GM23338 (cell line): Measurements from ENCODE around the gene HS6ST1. TPM values are rescaled to one million over a fixed set of nuclear protein-coding genes. Genes with fewer than 3 reads are reported as not detected.

Experiments
- ATAC-seq: fragments of 200-7000 bp; cut with Tn5 transposase; 3 replicates; pipeline ENCODE4 v1.9.1; 2020
- DNase-seq: peaks from one replicate; pipeline ENCODE4 v3.0.0-alpha.2; 2015; ENCODE audit warnings: low spot score
- H2AFZ ChIP-seq: fragments of 200-600 bp; sonication (generic); 2 replicates; pipeline ENCODE4 v1.8.0; 2016; ENCODE audit warnings: antibody characterized with exemption, mild to moderate bottlenecking, moderate library complexity
- H3F3A ChIP-seq: fragments of 200-600 bp; sonication (generic); replicated peaks from 2 replicates; pipeline ENCODE4 v1.8.0; 2017; ENCODE audit warnings: antibody characterized with exemption, mixed run types, low read depth
- H3K27ac ChIP-seq: fragments of 200-600 bp; sonication (generic); 2 replicates; pipeline ENCODE4 v1.6.1; 2016; ENCODE audit warnings: low read depth
- H3K27me3 ChIP-seq: fragments of 200-600 bp; sonication (generic); 2 replicates; pipeline ENCODE4 v1.8.0; 2016; ENCODE audit warnings: mild to moderate bottlenecking, mixed run types, moderate library complexity; ENCODE audit not compliant: insufficient read depth
- H3K36me3 ChIP-seq: fragments of 200-600 bp; sonication (generic); 2 replicates; pipeline ENCODE4 v1.8.0; 2016; ENCODE audit warnings: mild to moderate bottlenecking; ENCODE audit not compliant: insufficient read depth
- H3K4me1 ChIP-seq: fragments of 200-600 bp; sonication (generic); 2 replicates; pipeline ENCODE4 v1.8.0; 2016; ENCODE audit warnings: mild to moderate bottlenecking, moderate library complexity; ENCODE audit not compliant: insufficient read depth
- H3K4me2 ChIP-seq: fragments of 200-600 bp; sonication (generic); 2 replicates; pipeline ENCODE4 v1.7.1; 2017; ENCODE audit warnings: mixed run types
- H3K4me3 ChIP-seq: fragments of 200-600 bp; sonication (generic); 2 replicates; pipeline ENCODE4 v1.6.1; 2016; ENCODE audit warnings: mixed run types
- H3K79me2 ChIP-seq: fragments of 200-600 bp; sonication (generic); replicated peaks from 2 replicates; pipeline ENCODE4 v1.8.0; 2017; ENCODE audit warnings: mild to moderate bottlenecking; ENCODE audit not compliant: insufficient read depth
- H3K9me2 ChIP-seq: fragments of 200-600 bp; sonication (generic); 2 replicates; pipeline ENCODE4 v1.8.0; 2017; ENCODE audit not compliant: insufficient read depth
- H4K20me1 ChIP-seq: fragments of 200-600 bp; sonication (generic); replicated peaks from 2 replicates; pipeline ENCODE4 v1.8.0; 2017; ENCODE audit warnings: mild to moderate bottlenecking; ENCODE audit not compliant: insufficient read depth
- H3K27ac Mint-ChIP-seq: 2 replicates; pipeline ENCODE4 v1.8.0; 2020; ENCODE audit warnings: inconsistent platforms, mild to moderate bottlenecking, moderate library complexity, mixed read lengths
- H3K27me3 Mint-ChIP-seq: 3 replicates; pipeline ENCODE4 v1.8.0; 2022; ENCODE audit warnings: low read depth, mild to moderate bottlenecking, moderate library complexity, mixed read lengths, inconsistent platforms; ENCODE audit not compliant: insufficient read depth, poor library complexity
- H3K36me3 Mint-ChIP-seq: 3 replicates; pipeline ENCODE4 v1.8.0; 2021; ENCODE audit warnings: low read depth, mild to moderate bottlenecking, inconsistent platforms, moderate library complexity, mixed read lengths
- H3K4me1 Mint-ChIP-seq: 3 replicates; pipeline ENCODE4 v1.8.0; 2020; ENCODE audit warnings: mild to moderate bottlenecking, inconsistent platforms, mixed read lengths
- H3K4me3 Mint-ChIP-seq: 3 replicates; pipeline ENCODE4 v1.8.0; 2021; ENCODE audit warnings: moderate library complexity, mild to moderate bottlenecking, inconsistent platforms, mixed read lengths
- H3K9me3 Mint-ChIP-seq: 3 replicates; pipeline ENCODE4 v1.8.0; 2020; ENCODE audit warnings: moderate library complexity, mild to moderate bottlenecking, inconsistent platforms, mixed read lengths
- CREB1 ChIP-seq: fragments of 250-450 bp; sonication (Bioruptor Pico); IDR thresholded peaks from 2 replicates; pipeline ENCODE4 v1.5.0; 2020; ENCODE audit warnings: low read depth, mild to moderate bottlenecking, moderate library complexity
- EZH2 ChIP-seq: fragments of 200-600 bp; sonication (generic); IDR thresholded peaks from one replicate; pipeline ENCODE4 v1.8.0; 2017; ENCODE audit warnings: antibody characterized with exemption, mild to moderate bottlenecking, low read depth; ENCODE audit not compliant: unreplicated experiment
- JUNB ChIP-seq: IDR thresholded peaks from one replicate; pipeline ENCODE4 v1.6.1; 2016; ENCODE audit warnings: antibody characterized with exemption; ENCODE audit not compliant: unreplicated experiment
- NANOG ChIP-seq: IDR thresholded peaks from 2 replicates; pipeline ENCODE4 v1.6.1; 2016; ENCODE audit warnings: antibody characterized with exemption, borderline replicate concordance
- POLR2AphosphoS5 ChIP-seq: IDR thresholded peaks from 2 replicates; pipeline ENCODE4 v1.6.1; 2016; ENCODE audit warnings: antibody characterized with exemption, low read depth
- STAT1 ChIP-seq: IDR thresholded peaks from one replicate; pipeline ENCODE4 v1.6.1; 2016; ENCODE audit warnings: antibody characterized with exemption; ENCODE audit not compliant: unreplicated experiment
- ZNF114 ChIP-seq: fragments of 250-450 bp; sonication (Bioruptor Pico); IDR thresholded peaks from 2 replicates; pipeline ENCODE4 v1.5.0; 2020; ENCODE audit warnings: mild to moderate bottlenecking, moderate library complexity
- polyA plus RNA-seq: library from polyadenylated mRNA; unstranded; fragments of >200 nt; fragmentation: Nextera tagmentation; extraction: Ambion mirVana; gene quantifications from 2 replicates; pipeline ENCODE4 v1.2.1, GENCODE V29; 2016
- total RNA-seq: library from RNA; depleted of rRNA; stranded (reverse); fragments of >200 nt; shearing (Covaris generic); gene quantifications from 2 replicates; pipeline ENCODE4 v1.2.3, GENCODE V29; 2014
- TF ChIP-seq, protein P1 (sequence below): IDR thresholded peaks from 2 replicates; pipeline ENCODE4 v1.6.1; 2016; ENCODE audit warnings: antibody characterized with exemption
- TF ChIP-seq, protein P2 (sequence below), 2 experiments: fragments of 200-600 bp in 1 of 2; sonication (generic) in 1 of 2; conservative IDR thresholded peaks; 2 replicates each; pipeline versions ENCODE4 v1.5.1 to v1.6.1; 2016 to 2017; ENCODE audit warnings: antibody characterized with exemption in 2 of 2, low read depth in 2 of 2, mild to moderate bottlenecking in 2 of 2, moderate library complexity in 1 of 2

Gene HS6ST1
- total and polyA plus RNA-seq, 2 experiments from 2014 or later, result 21.1 to 106 TPM

DNA sequence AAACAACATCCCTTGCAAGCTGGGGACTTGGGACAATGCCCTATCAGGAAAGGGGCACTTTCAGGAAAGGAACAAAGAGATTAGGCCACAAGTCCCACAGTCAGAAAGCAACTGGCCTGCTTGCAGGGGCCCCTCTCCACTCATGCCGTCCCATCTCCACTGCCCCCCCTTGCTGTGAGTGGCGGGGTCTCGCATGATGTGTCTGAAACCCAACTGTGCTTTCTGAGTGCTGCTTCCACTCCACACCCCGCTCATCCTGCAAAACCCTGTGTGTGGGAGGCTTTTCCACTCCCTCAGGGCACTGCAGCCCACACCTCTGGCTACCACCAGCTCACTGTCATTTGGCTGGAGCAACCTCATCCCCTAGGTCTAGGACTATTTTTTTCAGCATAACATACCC is 7.9 kb downstream of the HS6ST1 start (continued):
- TF ChIP-seq, protein P1, sequence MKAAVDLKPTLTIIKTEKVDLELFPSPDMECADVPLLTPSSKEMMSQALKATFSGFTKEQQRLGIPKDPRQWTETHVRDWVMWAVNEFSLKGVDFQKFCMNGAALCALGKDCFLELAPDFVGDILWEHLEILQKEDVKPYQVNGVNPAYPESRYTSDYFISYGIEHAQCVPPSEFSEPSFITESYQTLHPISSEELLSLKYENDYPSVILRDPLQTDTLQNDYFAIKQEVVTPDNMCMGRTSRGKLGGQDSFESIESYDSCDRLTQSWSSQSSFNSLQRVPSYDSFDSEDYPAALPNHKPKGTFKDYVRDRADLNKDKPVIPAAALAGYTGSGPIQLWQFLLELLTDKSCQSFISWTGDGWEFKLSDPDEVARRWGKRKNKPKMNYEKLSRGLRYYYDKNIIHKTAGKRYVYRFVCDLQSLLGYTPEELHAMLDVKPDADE, result no peak
- TF ChIP-seq JUNB, result no peak
- TF ChIP-seq STAT1, result no peak
- TF ChIP-seq EZH2, result no peak
- no peak for TF ChIP-seq POLR2AphosphoS5
- TF ChIP-seq NANOG, result no peak
- TF ChIP-seq, protein P2, sequence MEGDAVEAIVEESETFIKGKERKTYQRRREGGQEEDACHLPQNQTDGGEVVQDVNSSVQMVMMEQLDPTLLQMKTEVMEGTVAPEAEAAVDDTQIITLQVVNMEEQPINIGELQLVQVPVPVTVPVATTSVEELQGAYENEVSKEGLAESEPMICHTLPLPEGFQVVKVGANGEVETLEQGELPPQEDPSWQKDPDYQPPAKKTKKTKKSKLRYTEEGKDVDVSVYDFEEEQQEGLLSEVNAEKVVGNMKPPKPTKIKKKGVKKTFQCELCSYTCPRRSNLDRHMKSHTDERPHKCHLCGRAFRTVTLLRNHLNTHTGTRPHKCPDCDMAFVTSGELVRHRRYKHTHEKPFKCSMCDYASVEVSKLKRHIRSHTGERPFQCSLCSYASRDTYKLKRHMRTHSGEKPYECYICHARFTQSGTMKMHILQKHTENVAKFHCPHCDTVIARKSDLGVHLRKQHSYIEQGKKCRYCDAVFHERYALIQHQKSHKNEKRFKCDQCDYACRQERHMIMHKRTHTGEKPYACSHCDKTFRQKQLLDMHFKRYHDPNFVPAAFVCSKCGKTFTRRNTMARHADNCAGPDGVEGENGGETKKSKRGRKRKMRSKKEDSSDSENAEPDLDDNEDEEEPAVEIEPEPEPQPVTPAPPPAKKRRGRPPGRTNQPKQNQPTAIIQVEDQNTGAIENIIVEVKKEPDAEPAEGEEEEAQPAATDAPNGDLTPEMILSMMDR (conservative IDR thresholded peaks at IDR 0.05; ENCODE audit: low read depth in 2 of 2), result no peak
- no peak for TF ChIP-seq ZNF114 (CRISPR knock-in tag)

DNA sequence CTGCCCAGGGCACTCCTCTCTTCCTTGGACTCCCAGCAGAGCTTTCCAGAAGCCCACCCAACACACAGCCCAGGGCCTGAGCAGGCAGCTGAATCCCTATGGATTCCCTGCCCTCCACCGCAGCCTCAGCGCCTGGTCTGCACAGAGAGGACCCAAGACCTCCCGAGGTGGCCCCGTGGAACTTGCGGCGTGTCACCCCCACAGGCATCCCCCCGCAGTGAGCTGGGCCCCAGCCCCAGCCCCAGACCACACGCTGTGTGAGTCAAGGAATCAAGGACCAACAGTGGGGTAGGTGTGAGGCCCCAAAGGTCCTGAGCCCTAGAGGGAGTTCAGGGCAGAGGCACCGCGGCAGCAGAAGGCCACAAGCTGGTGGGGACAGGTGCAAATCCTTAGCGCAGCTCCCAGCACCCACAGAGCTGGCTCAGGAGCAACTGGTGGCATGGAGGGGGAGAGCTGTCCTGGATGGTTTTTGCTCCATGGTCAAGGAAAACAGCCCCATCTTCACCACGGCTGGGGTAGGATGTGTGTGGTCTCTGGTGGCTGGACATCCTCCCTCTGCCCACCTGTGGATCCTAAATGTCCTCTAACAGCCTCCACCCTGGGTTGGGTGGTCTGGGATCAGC is 8.5 kb downstream of the HS6ST1 start:
- Mint-ChIP-seq H3K9me3 (no peaks in the 10 kb centered on the region), H3K27ac (no peak overlapping the region), H3K4me3 (no peak overlapping the region), H3K27me3 (peaks cover 6% of the 10 kb centered on the region), H3K36me3 (peaks cover 10% of the 10 kb centered on the region), H3K4me1 (peaks cover 55% of the 10 kb centered on the region)
- TF ChIP-seq JUNB (no peak), EZH2 (no peak), CREB1 (CRISPR knock-in tag) (no peak), STAT1 (no peak), NANOG (no peak)
- TF ChIP-seq, protein P1, result no peak
- no peaks in the 10 kb centered on the region for H3F3A ChIP-seq
- peaks cover 83% of the 10 kb centered on the region for H4K20me1 ChIP-seq
- no peak overlapping the region for H3K27ac ChIP-seq
- H3K4me2 ChIP-seq, result no peak overlapping the region
- ATAC-seq (no peak), DNase-seq (no peak)
- no peaks in the 10 kb centered on the region for H3K9me2 ChIP-seq
- no peaks in the 10 kb centered on the region for H3K27me3 ChIP-seq
- H2AFZ ChIP-seq, result no peak overlapping the region
- no peak overlapping the region for H3K4me3 ChIP-seq
- H3K4me1 ChIP-seq, result peaks cover 23% of the 10 kb centered on the region
- peaks cover 100% of the 10 kb centered on the region for H3K79me2 ChIP-seq
- H3K36me3 ChIP-seq, result no peaks in the 10 kb centered on the region
